HG02970 (cell line): ENCODE measurements around the gene FAM135A.
"Not testable (repeated sequence)": the region's sequence is repeated elsewhere in the genome, so short reads cannot be mapped to it uniquely, and the experiment has no call there.

Experiments
- ATAC-seq: cut with Tn5 transposase; IDR thresholded peaks from one replicate; pipeline ENCODE4 v1.9.1; 2021; ENCODE audit warnings: mild to moderate bottlenecking, moderate library complexity, moderate number of reproducible peaks; ENCODE audit not compliant: unreplicated experiment, low FRiP score

Gene FAM135A

GRCh38 chr6:70395301-70395672 lies 18.0 kb upstream of the FAM135A start:
- no peak for ATAC-seq

- no peak for ATAC-seq
Measured at GRCh38 chr6:70396163-70396562, 17.1 kb upstream of the FAM135A start.

GRCh38 chr6:70396796-70397729 lies 16.2 kb upstream of the FAM135A start:
- no peak for ATAC-seq

GRCh38 chr6:70398783-70399728 lies 14.3 kb upstream of the FAM135A start:
- no peak for ATAC-seq

GRCh38 chr6:70404658-70405057 lies 8.7 kb upstream of the FAM135A start:
- no peak for ATAC-seq

- ATAC-seq, result no peak
Measured at GRCh38 chr6:70409216-70409615, 4.1 kb upstream of the FAM135A start.

GRCh38 chr6:70411542-70412251 lies 1.6 kb upstream of the FAM135A start:
- ATAC-seq, result no peak

- peak; percentile 10 for ATAC-seq
Measured at GRCh38 chr6:70412252-70413113, 825 bp upstream of the FAM135A start.

- no peak for ATAC-seq
Measured at GRCh38 chr6:70413992-70414494, 735 bp downstream of the FAM135A start.

GRCh38 chr6:70414813-70415212 lies 1.5 kb downstream of the FAM135A start:
- ATAC-seq, result no peak

GRCh38 chr6:70415247-70415646 lies 1.9 kb downstream of the FAM135A start:
- ATAC-seq, result no peak

GRCh38 chr6:70415660-70416059 lies 2.4 kb downstream of the FAM135A start:
- no peak for ATAC-seq

- ATAC-seq, result no peak
Measured at GRCh38 chr6:70421509-70421908, 8.2 kb downstream of the FAM135A start.

- no peak for ATAC-seq
Measured at GRCh38 chr6:70423189-70424134, 10.2 kb downstream of the FAM135A start.

GRCh38 chr6:70424291-70424690 lies 11.0 kb downstream of the FAM135A start:
- no peak for ATAC-seq

GRCh38 chr6:70436320-70436719 lies 23.0 kb downstream of the FAM135A start:
- ATAC-seq, result no peak

- ATAC-seq, result no peak
Measured at GRCh38 chr6:70445001-70445400, 31.7 kb downstream of the FAM135A start.

GRCh38 chr6:70447343-70448070 lies 34.2 kb downstream of the FAM135A start:
- not testable (repeated sequence) for ATAC-seq
